Right lobe of liver (tissue), 4 donors: Measurements from ENCODE around the gene YJEFN3.

Experiments used
- POLR2A ChIP-seq: fragments of 450-650 bp; IDR thresholded peaks from one replicate; pipeline ENCODE4 v1.6.1; 2017; ENCODE audit warnings: antibody characterized with exemption, mild to moderate bottlenecking
- TF ChIP-seq, protein P1 (sequence below), 4 donors: fragments of 200-600 bp in 3 of 4; fragments of 450-650 bp in 1 of 4; IDR thresholded peaks; one replicate each; pipeline versions ENCODE4 v1.5.1 to v1.8.0; 2016 to 2022; ENCODE audit warnings: antibody characterized with exemption in 4 of 4, mild to moderate bottlenecking in 2 of 4
- donor health status: DM: no; HTN: no; CAD: no.
- donor health status: DM: no; HTN: no; CAD: no.
- donor health status: DM: no; HTN: yes; CAD: no.

GRCh38 chr19:19492026-19492610 lies 36.6 kb upstream of the YJEFN3 start:
- TF ChIP-seq POLR2A, result no peak
- TF ChIP-seq, protein P1, sequence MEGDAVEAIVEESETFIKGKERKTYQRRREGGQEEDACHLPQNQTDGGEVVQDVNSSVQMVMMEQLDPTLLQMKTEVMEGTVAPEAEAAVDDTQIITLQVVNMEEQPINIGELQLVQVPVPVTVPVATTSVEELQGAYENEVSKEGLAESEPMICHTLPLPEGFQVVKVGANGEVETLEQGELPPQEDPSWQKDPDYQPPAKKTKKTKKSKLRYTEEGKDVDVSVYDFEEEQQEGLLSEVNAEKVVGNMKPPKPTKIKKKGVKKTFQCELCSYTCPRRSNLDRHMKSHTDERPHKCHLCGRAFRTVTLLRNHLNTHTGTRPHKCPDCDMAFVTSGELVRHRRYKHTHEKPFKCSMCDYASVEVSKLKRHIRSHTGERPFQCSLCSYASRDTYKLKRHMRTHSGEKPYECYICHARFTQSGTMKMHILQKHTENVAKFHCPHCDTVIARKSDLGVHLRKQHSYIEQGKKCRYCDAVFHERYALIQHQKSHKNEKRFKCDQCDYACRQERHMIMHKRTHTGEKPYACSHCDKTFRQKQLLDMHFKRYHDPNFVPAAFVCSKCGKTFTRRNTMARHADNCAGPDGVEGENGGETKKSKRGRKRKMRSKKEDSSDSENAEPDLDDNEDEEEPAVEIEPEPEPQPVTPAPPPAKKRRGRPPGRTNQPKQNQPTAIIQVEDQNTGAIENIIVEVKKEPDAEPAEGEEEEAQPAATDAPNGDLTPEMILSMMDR (IDR thresholded peaks at IDR 0.05), result no peak
